SK-N-SH (cell line): ENCODE results near the gene MGAT1. TPM values are rescaled to one million over a fixed set of nuclear protein-coding genes. Genes with fewer than 3 reads are reported as not detected.

Source experiments
- CTCF ChIA-PET: fragments of 300-600, 350-600 bp; formaldehyde crosslinking; extraction: SDS; loops from one replicate; lab custom pipeline; 2021; lab: Yijun Ruan, JAX
- POLR2A ChIA-PET: fragments of 350-600 bp; sonication (Branson Sonifier 250); formaldehyde crosslinking; extraction: SDS; loops from one replicate; lab custom pipeline; 2020; ENCODE audit warnings: antibody characterized with exemption, inconsistent platforms; lab: Yijun Ruan, JAX
- DNase-seq: peaks from one replicate; pipeline ENCODE4 v3.0.0; 2012
- H2AFZ ChIP-seq: fragments of 200-600 bp; sonication (generic); 2 replicates; pipeline ENCODE4 v1.8.1; 2016; ENCODE audit warnings: antibody characterized with exemption, mild to moderate bottlenecking, low read depth
- H3F3A ChIP-seq: fragments of 200-600 bp; sonication (generic); replicated peaks from 2 replicates; pipeline ENCODE3; 2016; ENCODE audit warnings: antibody characterized with exemption, mild to moderate bottlenecking; ENCODE audit not compliant: insufficient read depth
- H3K27ac ChIP-seq, 2 experiments: fragments of 200-500 bp in 1 of 2; fragments of 200-600 bp in 1 of 2; sonication (Bioruptor generic) in 1 of 2; sonication (generic), shearing (Covaris generic) in 1 of 2; 2 replicates each; pipeline versions ENCODE4 v1.5.1 to v1.6.1; 2014 to 2016; ENCODE audit warnings: low read depth in 2 of 2, inconsistent platforms in 1 of 2, low read length in 1 of 2, mild to moderate bottlenecking in 1 of 2, mixed read lengths in 1 of 2
- H3K27me3 ChIP-seq: fragments of 200-600 bp; sonication (generic), shearing (Covaris generic); 2 replicates; pipeline ENCODE4 v1.6.1; 2016; ENCODE audit warnings: mixed run types; ENCODE audit not compliant: insufficient read depth
- H3K36me3 ChIP-seq, 2 experiments: fragments of 200-500 bp in 1 of 2; fragments of 200-600 bp in 1 of 2; sonication (Bioruptor generic) in 1 of 2; sonication (generic) in 1 of 2; replicated peaks in 1 of 2; 2 replicates each; pipeline versions ENCODE3 to v1.5.1; 2014 to 2016; ENCODE audit warnings: low read length in 1 of 2, mild to moderate bottlenecking in 1 of 2; ENCODE audit not compliant: insufficient read depth in 2 of 2, control insufficient read depth in 1 of 2
- H3K4me1 ChIP-seq, 2 experiments: fragments of 200-500 bp in 1 of 2; fragments of 200-600 bp in 1 of 2; sonication (Bioruptor generic) in 1 of 2; sonication (generic), shearing (Covaris generic) in 1 of 2; 2 replicates each; pipeline versions ENCODE4 v1.5.1 to v1.6.1; 2014 to 2016; ENCODE audit warnings: low read depth in 1 of 2, low read length in 1 of 2, mixed run types in 1 of 2; ENCODE audit not compliant: insufficient read depth in 2 of 2, control insufficient read depth in 1 of 2
- H3K4me2 ChIP-seq: fragments of 200-600 bp; sonication (generic), shearing (Covaris generic); 2 replicates; pipeline ENCODE4 v1.6.1; 2017; ENCODE audit warnings: mixed run types
- H3K4me3 ChIP-seq, 2 experiments: fragments of 200-500 bp in 1 of 2; fragments of 200-600 bp in 1 of 2; sonication (Bioruptor generic) in 1 of 2; sonication (generic), shearing (Covaris generic) in 1 of 2; 2 replicates each; pipeline versions ENCODE4 v1.5.1 to v1.8.1; 2014 to 2016; ENCODE audit warnings: low read depth in 2 of 2, inconsistent platforms in 1 of 2, low read length in 1 of 2, mild to moderate bottlenecking in 1 of 2, mixed read lengths in 1 of 2, moderate library complexity in 1 of 2
- H3K79me2 ChIP-seq: fragments of 200-600 bp; sonication (generic); 2 replicates; pipeline ENCODE4 v1.8.1; 2017; ENCODE audit warnings: mild to moderate bottlenecking; ENCODE audit not compliant: insufficient read depth
- H3K9ac ChIP-seq: fragments of 200-600 bp; sonication (generic); 2 replicates; pipeline ENCODE4 v1.6.1; 2017; ENCODE audit warnings: mixed run types
- H3K9me2 ChIP-seq: fragments of 200-600 bp; sonication (generic); 2 replicates; pipeline ENCODE4 v1.6.1; 2017; ENCODE audit warnings: mixed run types
- H3K9me3 ChIP-seq: fragments of 200-600 bp; sonication (generic); 2 replicates; pipeline ENCODE4 v1.6.1; 2017; ENCODE audit warnings: mixed run types, mild to moderate bottlenecking, moderate library complexity
- H4K20me1 ChIP-seq: fragments of 200-600 bp; sonication (generic); 2 replicates; pipeline ENCODE4 v1.6.1; 2017; ENCODE audit warnings: mild to moderate bottlenecking, mixed run types; ENCODE audit not compliant: insufficient read depth
- CHD2 ChIP-seq: fragments of 150-350 bp; IDR thresholded peaks from 2 replicates; pipeline ENCODE4 v1.6.1; 2018; ENCODE audit warnings: low read length; ENCODE audit not compliant: partially characterized antibody
- EP300 ChIP-seq, 2 experiments: IDR thresholded peaks; 2 replicates each; pipeline versions ENCODE4 v1.4.0 to v1.6.1; 2012; ENCODE audit warnings: borderline replicate concordance in 1 of 2, low read depth in 1 of 2, low read length in 1 of 2
- FOSL2 ChIP-seq: IDR thresholded peaks from 2 replicates; pipeline ENCODE4 v1.4.0; 2012; ENCODE audit warnings: low read depth, mild to moderate bottlenecking, moderate library complexity, borderline replicate concordance
- MEF2A ChIP-seq: IDR thresholded peaks from 2 replicates; pipeline ENCODE4 v1.4.0; 2012; ENCODE audit warnings: low read depth, borderline replicate concordance
- MXI1 ChIP-seq: IDR thresholded peaks from 2 replicates; pipeline ENCODE4 v1.6.1; 2012; ENCODE audit warnings: mild to moderate bottlenecking, low read depth, low read length, improper control_type of control experiment
- NFIC ChIP-seq: IDR thresholded peaks from 2 replicates; pipeline ENCODE4 v1.4.0; 2012; ENCODE audit warnings: borderline replicate concordance
- NRF1 ChIP-seq: IDR thresholded peaks from 2 replicates; pipeline ENCODE4 v1.6.1; 2012; ENCODE audit warnings: low read depth, mild to moderate bottlenecking, low read length
- POLR2AphosphoS5 ChIP-seq: IDR thresholded peaks from 2 replicates; pipeline ENCODE4 v1.6.1; 2012; ENCODE audit warnings: low read depth, low read length
- RAD21 ChIP-seq: IDR thresholded peaks from 2 replicates; pipeline ENCODE4 v1.6.1; 2012; ENCODE audit warnings: mild to moderate bottlenecking, low read length
- REST ChIP-seq: IDR thresholded peaks from 2 replicates; pipeline ENCODE4 v1.6.1; 2012; ENCODE audit warnings: mild to moderate bottlenecking, low read depth, low read length, moderate library complexity
- RXRA ChIP-seq: IDR thresholded peaks from 2 replicates; pipeline ENCODE4 v1.4.0; 2012; ENCODE audit warnings: low read depth, mild to moderate bottlenecking, borderline replicate concordance
- SMC3 ChIP-seq: IDR thresholded peaks from 2 replicates; pipeline ENCODE4 v1.6.1; 2012; ENCODE audit warnings: low read depth, low read length, improper control_type of control experiment
- YY1 ChIP-seq: IDR thresholded peaks from 2 replicates; pipeline ENCODE4 v1.4.0; 2012; ENCODE audit warnings: low read depth, mild to moderate bottlenecking
- ZBTB33 ChIP-seq: IDR thresholded peaks from 2 replicates; pipeline ENCODE4 v1.4.0; 2012; ENCODE audit warnings: low read depth, borderline replicate concordance
- WGBS: methylation state at CpG from one replicate; pipeline ENCODE4 v1.1.6; 2017; ENCODE audit warnings: low lambda C conversion rate; 5-methylcytosine and 5-hydroxymethylcytosine counted together
- polyA plus RNA-seq, 3 experiments: library from polyadenylated mRNA; depleted of rRNA; stranded (reverse); fragments of >200 nt; gene quantifications; 2 replicates each; pipeline ENCODE4 v1.2.3, GENCODE V29; 2012
- TF ChIP-seq, protein P1 (sequence below): fragments of 150-350 bp; IDR thresholded peaks from 2 replicates; pipeline ENCODE4 v1.6.1; 2017; ENCODE audit warnings: antibody characterized with exemption, low read length, low read depth, borderline replicate concordance
- TF ChIP-seq, protein P2 (sequence below): IDR thresholded peaks from 2 replicates; pipeline ENCODE4 v1.4.0; 2012; ENCODE audit warnings: low read depth, borderline replicate concordance

Gene MGAT1
- polyA plus RNA-seq, 1 of the 3 experiments (the other 2 are of a cell fraction): 47.3 TPM

DNA sequence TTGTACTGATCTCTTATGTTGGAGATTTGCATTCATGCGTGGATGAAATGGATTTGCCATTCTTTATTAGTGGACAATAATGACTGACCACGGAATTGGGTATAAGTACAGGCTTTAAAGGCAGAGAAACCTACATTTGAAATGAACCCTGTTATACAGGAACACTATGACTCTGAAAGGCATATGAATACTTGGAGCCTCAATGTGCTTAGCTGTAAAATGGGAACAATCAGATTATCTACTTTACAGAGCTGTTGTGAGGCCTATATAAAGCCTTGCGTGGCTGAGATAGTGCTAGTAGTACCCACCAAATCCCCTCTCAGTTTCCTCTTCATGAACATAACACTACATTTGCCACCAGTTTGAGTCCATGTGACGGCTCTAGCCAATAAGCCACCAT, 18.9 kb upstream of the MGAT1 start:
- 72% methylated on average over 4 of the region's 4 CpGs for WGBS
- no peaks in the 10 kb centered on the region for H3K9me3 ChIP-seq
- POLR2A ChIA-PET: no interaction called here
- no peak overlapping the region for H2AFZ ChIP-seq
- no peaks in the 10 kb centered on the region for H3K79me2 ChIP-seq
- no peaks in the 10 kb centered on the region for H3K9me2 ChIP-seq
- no peak overlapping the region for H3K4me2 ChIP-seq
- peaks cover 2% of the 10 kb centered on the region for H3F3A ChIP-seq
- H3K9ac ChIP-seq: no peak overlapping the region
- TF ChIP-seq NRF1 (no peak), FOSL2 (no peak), SMC3 (no peak), REST (no peak), ZBTB33 (no peak), RAD21 (no peak), EP300 (IDR thresholded peaks at IDR 0.05; ENCODE audit: borderline replicate concordance in 1 of 2, low read depth in 1 of 2, low read length in 1 of 2) (no peak), MEF2A (no peak), POLR2AphosphoS5 (no peak), CHD2 (no peak), NFIC (no peak), YY1 (no peak), MXI1 (no peak), RXRA (no peak)
- TF ChIP-seq, protein P1, sequence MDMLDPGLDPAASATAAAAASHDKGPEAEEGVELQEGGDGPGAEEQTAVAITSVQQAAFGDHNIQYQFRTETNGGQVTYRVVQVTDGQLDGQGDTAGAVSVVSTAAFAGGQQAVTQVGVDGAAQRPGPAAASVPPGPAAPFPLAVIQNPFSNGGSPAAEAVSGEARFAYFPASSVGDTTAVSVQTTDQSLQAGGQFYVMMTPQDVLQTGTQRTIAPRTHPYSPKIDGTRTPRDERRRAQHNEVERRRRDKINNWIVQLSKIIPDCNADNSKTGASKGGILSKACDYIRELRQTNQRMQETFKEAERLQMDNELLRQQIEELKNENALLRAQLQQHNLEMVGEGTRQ: no peak
- TF ChIP-seq, protein P2, sequence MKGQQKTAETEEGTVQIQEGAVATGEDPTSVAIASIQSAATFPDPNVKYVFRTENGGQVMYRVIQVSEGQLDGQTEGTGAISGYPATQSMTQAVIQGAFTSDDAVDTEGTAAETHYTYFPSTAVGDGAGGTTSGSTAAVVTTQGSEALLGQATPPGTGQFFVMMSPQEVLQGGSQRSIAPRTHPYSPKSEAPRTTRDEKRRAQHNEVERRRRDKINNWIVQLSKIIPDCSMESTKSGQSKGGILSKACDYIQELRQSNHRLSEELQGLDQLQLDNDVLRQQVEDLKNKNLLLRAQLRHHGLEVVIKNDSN: no peak
- no peak overlapping the region for H3K4me3 ChIP-seq
- 0 out of 4 replicates have a peak, but pooled peaks cover 0 to 5% of the 10 kb centered on the region in 2 experiments for H3K4me1 ChIP-seq
- no peaks in the 10 kb centered on the region for H3K27me3 ChIP-seq
- no peaks in the 10 kb centered on the region for H3K36me3 ChIP-seq
- H3K27ac ChIP-seq: no peak overlapping the region
- no peaks in the 10 kb centered on the region for H4K20me1 ChIP-seq
- CTCF ChIA-PET: interaction anchor here (0.6 to 1.4 kb wide), 2 partner anchors 9 to 15 kb away, joined by 3 to 5 read pairs; no protein-coding TSS in a partner anchor
- DNase-seq: no peak
